SJCRH30 (cell line): ENCODE results near the gene TEAD1. TPM values are rescaled to one million over a fixed set of nuclear protein-coding genes. Genes with fewer than 3 reads are reported as not detected.

Experiments
- DNase-seq, 2 experiments: peaks; one replicate each; pipeline ENCODE4 v3.0.0-alpha.2; 2015 to 2020
- H3K27ac ChIP-seq: fragments of 250-450 bp; sonication (Bioruptor Pico); 2 replicates; pipeline ENCODE4 v1.5.1; 2020; ENCODE audit warnings: mild to moderate bottlenecking, moderate library complexity
- H3K27me3 ChIP-seq: fragments of 250-450 bp; sonication (Bioruptor Pico); 2 replicates; pipeline ENCODE4 v1.5.1; 2020; ENCODE audit warnings: mild to moderate bottlenecking, moderate library complexity
- H3K36me3 ChIP-seq: fragments of 250-450 bp; sonication (Bioruptor Pico); 2 replicates; pipeline ENCODE4 v1.5.1; 2020; ENCODE audit warnings: mild to moderate bottlenecking, moderate library complexity
- H3K4me1 ChIP-seq: fragments of 250-450 bp; sonication (Bioruptor Pico); 2 replicates; pipeline ENCODE4 v1.5.1; 2020; ENCODE audit warnings: mild to moderate bottlenecking, moderate library complexity
- H3K4me3 ChIP-seq: fragments of 250-450 bp; sonication (Bioruptor Pico); 2 replicates; pipeline ENCODE4 v1.5.1; 2020; ENCODE audit warnings: mild to moderate bottlenecking, moderate library complexity
- H3K9me3 ChIP-seq: fragments of 250-450 bp; sonication (Bioruptor Pico); replicated peaks from 2 replicates; pipeline ENCODE4 v1.5.1; 2020; ENCODE audit warnings: mild to moderate bottlenecking, moderate library complexity
- total RNA-seq: library from RNA; depleted of rRNA; stranded (reverse); fragments of >200 nt; shearing (Covaris generic); gene quantifications from 2 replicates; pipeline ENCODE4 v1.2.3, GENCODE V29; 2014

TEAD1 gene
- total RNA-seq, 1 experiment from 2014 or later = 84.4 TPM

GRCh38 chr11:12789054-12789453 lies 114.8 kb downstream of the TEAD1 start:
- peaks cover 14% of the 10 kb centered on the region for H3K4me1 ChIP-seq
- H3K9me3 ChIP-seq = no peaks in the 10 kb centered on the region
- no peaks in the 10 kb centered on the region for H3K27me3 ChIP-seq
- no peak overlapping the region for H3K27ac ChIP-seq
- H3K36me3 ChIP-seq = peaks cover 9% of the 10 kb centered on the region
- H3K4me3 ChIP-seq = no peak overlapping the region
- no peak for DNase-seq

GRCh38 chr11:12789596-12790215 lies 115.5 kb downstream of the TEAD1 start:
- H3K4me1 ChIP-seq = peaks cover 14% of the 10 kb centered on the region
- H3K4me3 ChIP-seq = no peak overlapping the region
- no peaks in the 10 kb centered on the region for H3K27me3 ChIP-seq
- DNase-seq = no peak
- H3K9me3 ChIP-seq = no peaks in the 10 kb centered on the region
- no peak overlapping the region for H3K27ac ChIP-seq
- H3K36me3 ChIP-seq = peaks cover 10% of the 10 kb centered on the region

- DNase-seq = no peak
- Histone ChIP-seq H3K4me3 (no peak overlapping the region), H3K9me3 (no peaks in the 10 kb centered on the region), H3K36me3 (peaks cover 16% of the 10 kb centered on the region), H3K27ac (no peak overlapping the region), H3K4me1 (peaks cover 14% of the 10 kb centered on the region), H3K27me3 (no peaks in the 10 kb centered on the region)
These were observed 116.8 kb downstream of the TEAD1 start for GRCh38 chr11:12790861-12791616.

- DNase-seq = no peak
- H3K9me3 ChIP-seq = no peaks in the 10 kb centered on the region
- no peak overlapping the region for H3K4me3 ChIP-seq
- peaks cover 14% of the 10 kb centered on the region for H3K4me1 ChIP-seq
- no peak overlapping the region for H3K27ac ChIP-seq
- H3K27me3 ChIP-seq = no peaks in the 10 kb centered on the region
- H3K36me3 ChIP-seq = peaks cover 16% of the 10 kb centered on the region
These were observed 117.8 kb downstream of the TEAD1 start for GRCh38 chr11:12792018-12792417.

- Histone ChIP-seq H3K4me3 (no peak overlapping the region), H3K9me3 (no peaks in the 10 kb centered on the region), H3K4me1 (peaks cover 12% of the 10 kb centered on the region), H3K27ac (no peak overlapping the region), H3K27me3 (no peaks in the 10 kb centered on the region), H3K36me3 (peaks cover 16% of the 10 kb centered on the region)
- DNase-seq = no peak
These were observed 118.4 kb downstream of the TEAD1 start for GRCh38 chr11:12792590-12792989.

- no peak overlapping the region for H3K27ac ChIP-seq
- no peaks in the 10 kb centered on the region for H3K27me3 ChIP-seq
- no peak for DNase-seq
- H3K9me3 ChIP-seq = no peaks in the 10 kb centered on the region
- no peak overlapping the region for H3K4me3 ChIP-seq
- peaks cover 11% of the 10 kb centered on the region for H3K4me1 ChIP-seq
- peaks cover 16% of the 10 kb centered on the region for H3K36me3 ChIP-seq
These were observed 118.8 kb downstream of the TEAD1 start for GRCh38 chr11:12793065-12793464.

GRCh38 chr11:12793506-12793905 lies 119.3 kb downstream of the TEAD1 start:
- Histone ChIP-seq H3K4me1 (peaks cover 6% of the 10 kb centered on the region), H3K4me3 (no peak overlapping the region), H3K9me3 (no peaks in the 10 kb centered on the region), H3K27me3 (no peaks in the 10 kb centered on the region), H3K27ac (no peak overlapping the region), H3K36me3 (peaks cover 16% of the 10 kb centered on the region)
- no peak for DNase-seq

GRCh38 chr11:12794576-12795230 lies 120.5 kb downstream of the TEAD1 start:
- Histone ChIP-seq H3K36me3 (peaks cover 16% of the 10 kb centered on the region), H3K4me3 (no peak overlapping the region), H3K27ac (no peak overlapping the region), H3K9me3 (no peaks in the 10 kb centered on the region), H3K4me1 (peaks cover 4% of the 10 kb centered on the region), H3K27me3 (no peaks in the 10 kb centered on the region)
- no peak for DNase-seq

GRCh38 chr11:12797996-12798395 lies 123.8 kb downstream of the TEAD1 start:
- Histone ChIP-seq H3K4me1 (peaks cover 11% of the 10 kb centered on the region), H3K36me3 (peaks cover 16% of the 10 kb centered on the region; the same call in 1 of the 2 replicates), H3K4me3 (no peak overlapping the region), H3K27me3 (no peaks in the 10 kb centered on the region), H3K9me3 (no peaks in the 10 kb centered on the region), H3K27ac (no peak overlapping the region)
- no peak for DNase-seq

GRCh38 chr11:12798609-12799011 lies 124.4 kb downstream of the TEAD1 start:
- DNase-seq = no peak

GRCh38 chr11:12799334-12799835 lies 125.2 kb downstream of the TEAD1 start:
- Histone ChIP-seq H3K9me3 (no peaks in the 10 kb centered on the region), H3K4me1 (peaks cover 11% of the 10 kb centered on the region), H3K4me3 (no peak overlapping the region), H3K27ac (no peak overlapping the region), H3K27me3 (no peaks in the 10 kb centered on the region), H3K36me3 (peaks cover 6% of the 10 kb centered on the region; the same call in 1 of the 2 replicates)
- no peak for DNase-seq

More at GRCh38 chr11:12798609-12799011, 124.4 kb downstream of the TEAD1 start:
- H3K27ac ChIP-seq = no peak overlapping the region
- no peaks in the 10 kb centered on the region for H3K27me3 ChIP-seq
- H3K36me3 ChIP-seq = peaks cover 11% of the 10 kb centered on the region; the same call in 1 of the 2 replicates
- no peak overlapping the region for H3K4me3 ChIP-seq
- no peaks in the 10 kb centered on the region for H3K9me3 ChIP-seq
- H3K4me1 ChIP-seq = peaks cover 11% of the 10 kb centered on the region

GRCh38 chr11:12800032-12800671 lies 125.9 kb downstream of the TEAD1 start:
- Histone ChIP-seq H3K4me3 (no peak overlapping the region), H3K36me3 (peaks cover 2% of the 10 kb centered on the region; the same call in 1 of the 2 replicates), H3K4me1 (peaks cover 11% of the 10 kb centered on the region), H3K9me3 (no peaks in the 10 kb centered on the region), H3K27me3 (no peaks in the 10 kb centered on the region), H3K27ac (no peak overlapping the region)
- peak in 1 of 2 experiments; percentile 45 for DNase-seq

GRCh38 chr11:12800871-12801270 lies 126.7 kb downstream of the TEAD1 start:
- Histone ChIP-seq H3K36me3 (no peaks in the 10 kb centered on the region), H3K4me3 (no peak overlapping the region)

GRCh38 chr11:12801976-12802375 lies 127.8 kb downstream of the TEAD1 start:
- Histone ChIP-seq H3K27me3 (no peaks in the 10 kb centered on the region), H3K4me1 (peaks cover 11% of the 10 kb centered on the region), H3K9me3 (no peaks in the 10 kb centered on the region), H3K4me3 (no peak overlapping the region), H3K36me3 (no peaks in the 10 kb centered on the region), H3K27ac (no peak overlapping the region)
- DNase-seq = no peak

More at GRCh38 chr11:12800871-12801270, 126.7 kb downstream of the TEAD1 start:
- H3K9me3 ChIP-seq = no peaks in the 10 kb centered on the region
- no peaks in the 10 kb centered on the region for H3K27me3 ChIP-seq
- H3K27ac ChIP-seq = no peak overlapping the region
- DNase-seq = no peak
- peaks cover 11% of the 10 kb centered on the region for H3K4me1 ChIP-seq
